GM19455 (cell line): ENCODE measurements around the gene TUBGCP3.
A peak's percentile ranks its signal among the peaks of the same experiment; 100 is the strongest.
"Not testable (repeated sequence)": the region's sequence is repeated elsewhere in the genome, so short reads cannot be mapped to it uniquely, and the experiment has no call there.

Source experiments
- ATAC-seq: cut with Tn5 transposase; IDR thresholded peaks from one replicate; pipeline ENCODE4 v1.9.1; 2021; ENCODE audit not compliant: unreplicated experiment

Gene TUBGCP3

GRCh38 chr13:112587764-112588489 is at the start of gene TUBGCP3:
Gene TUBGCP3 (minus strand): TSS chr13:112588153. CDS start chr13:112587980, 173 bp downstream.
- ATAC-seq: peak; percentile 83

GRCh38 chr13:112637017-112637801 is 49.3 kb upstream of the TUBGCP3 start:
- no peak for ATAC-seq

GRCh38 chr13:112636401-112636975 is 48.5 kb upstream of the TUBGCP3 start:
- no peak for ATAC-seq

- no peak for ATAC-seq
Observed at GRCh38 chr13:112635323-112635722, 47.4 kb upstream of the TUBGCP3 start.

GRCh38 chr13:112634102-112634501 is 46.1 kb upstream of the TUBGCP3 start:
- no peak for ATAC-seq

- not testable (repeated sequence) for ATAC-seq
Observed at GRCh38 chr13:112630226-112630625, 42.3 kb upstream of the TUBGCP3 start.

GRCh38 chr13:112629161-112629560 is 41.2 kb upstream of the TUBGCP3 start:
- no peak for ATAC-seq

GRCh38 chr13:112627613-112628012 is 39.7 kb upstream of the TUBGCP3 start:
- not testable (repeated sequence) for ATAC-seq

GRCh38 chr13:112627161-112627560 is 39.2 kb upstream of the TUBGCP3 start:
- no peak for ATAC-seq

- ATAC-seq: no peak
Observed at GRCh38 chr13:112626761-112627160, 38.8 kb upstream of the TUBGCP3 start.

- no peak for ATAC-seq
Observed at GRCh38 chr13:112626124-112626523, 38.2 kb upstream of the TUBGCP3 start.

GRCh38 chr13:112625698-112626097 is 37.7 kb upstream of the TUBGCP3 start:
- ATAC-seq: no peak

GRCh38 chr13:112624602-112625430 is 36.9 kb upstream of the TUBGCP3 start:
- no peak for ATAC-seq

- ATAC-seq: no peak
Observed at GRCh38 chr13:112624040-112624439, 36.1 kb upstream of the TUBGCP3 start.

- no peak for ATAC-seq
Observed at GRCh38 chr13:112623051-112623711, 35.2 kb upstream of the TUBGCP3 start.

GRCh38 chr13:112622375-112622774 is 34.4 kb upstream of the TUBGCP3 start:
- no peak for ATAC-seq

GRCh38 chr13:112619730-112620631 is 32.0 kb upstream of the TUBGCP3 start:
- ATAC-seq: no peak

GRCh38 chr13:112618501-112618900 is 30.5 kb upstream of the TUBGCP3 start:
- ATAC-seq: no peak

GRCh38 chr13:112617754-112618375 is 29.9 kb upstream of the TUBGCP3 start:
- no peak for ATAC-seq
